Activated CD4-positive, alpha-beta T cell treated with anti-CD3 and anti-CD28 coated beads, Interleukin-2, amount 50 U/mL, for 1 hour (primary cell): ENCODE measurements around the gene SUSD3.
"Not testable (repeated sequence)": the region's sequence is repeated elsewhere in the genome, so short reads cannot be mapped to it uniquely, and the experiment has no call there.

Source experiments
- DNase-seq: peaks from one replicate; pipeline ENCODE4 v3.0.0-alpha.2; 2020

SUSD3 gene

GRCh38 chr9:93058355-93059010 lies at the start of gene SUSD3:
SUSD3 (plus strand) TSS chr9:93058701; CDS start chr9:93058743, 42 bp downstream.
- peak; percentile 68 for DNase-seq

GRCh38 chr9:93009337-93010015 lies 49.0 kb upstream of the SUSD3 start:
- DNase-seq, result no peak

- DNase-seq, result no peak
Measured at GRCh38 chr9:93010056-93010455, 48.4 kb upstream of the SUSD3 start.

GRCh38 chr9:93010704-93011103 lies 47.8 kb upstream of the SUSD3 start:
- no peak for DNase-seq

GRCh38 chr9:93011114-93011513 lies 47.4 kb upstream of the SUSD3 start:
- no peak for DNase-seq

- no peak for DNase-seq
Measured at GRCh38 chr9:93012963-93013855, 45.3 kb upstream of the SUSD3 start.

GRCh38 chr9:93013856-93014582 lies 44.5 kb upstream of the SUSD3 start:
- no peak for DNase-seq

GRCh38 chr9:93015190-93015589 lies 43.3 kb upstream of the SUSD3 start:
- not testable (repeated sequence) for DNase-seq

- no peak for DNase-seq
Measured at GRCh38 chr9:93017621-93018020, 40.9 kb upstream of the SUSD3 start.

- DNase-seq, result no peak
Measured at GRCh38 chr9:93020151-93020550, 38.4 kb upstream of the SUSD3 start.

- DNase-seq, result peak; percentile 64
Measured at GRCh38 chr9:93020771-93021670, 37.5 kb upstream of the SUSD3 start.

GRCh38 chr9:93022066-93022465 lies 36.4 kb upstream of the SUSD3 start:
- DNase-seq, result no peak

GRCh38 chr9:93022721-93023520 lies 35.6 kb upstream of the SUSD3 start:
- no peak for DNase-seq

GRCh38 chr9:93023521-93023815 lies 35.0 kb upstream of the SUSD3 start:
- DNase-seq, result no peak

GRCh38 chr9:93024646-93024910 lies 33.9 kb upstream of the SUSD3 start:
- no peak for DNase-seq

GRCh38 chr9:93024986-93025630 lies 33.4 kb upstream of the SUSD3 start:
- DNase-seq, result no peak

GRCh38 chr9:93025736-93026135 lies 32.8 kb upstream of the SUSD3 start:
- no peak for DNase-seq

- no peak for DNase-seq
Measured at GRCh38 chr9:93026640-93027039, 31.9 kb upstream of the SUSD3 start.

GRCh38 chr9:93027750-93028149 lies 30.8 kb upstream of the SUSD3 start:
- no peak for DNase-seq

- peak; percentile 65 for DNase-seq
Measured at GRCh38 chr9:93028448-93029006, 30.0 kb upstream of the SUSD3 start.
